H1 (cell line): ENCODE data around the gene JAKMIP2. TPM values are rescaled to one million over a fixed set of nuclear protein-coding genes. Genes with fewer than 3 reads are reported as not detected.

Experiments
- FOSL1 ChIP-seq: IDR thresholded peaks from 2 replicates; pipeline ENCODE4 v1.6.1; 2011; ENCODE audit warnings: mild to moderate bottlenecking, low read depth, low read length, moderate library complexity; ENCODE audit not compliant: insufficient read depth
- HDAC2 ChIP-seq, 2 experiments: fragments of 300-600 bp in 1 of 2; sonication (generic) in 1 of 2; IDR thresholded peaks; 2 replicates each; pipeline ENCODE4 v1.6.1; 2011 to 2012; ENCODE audit warnings: low read depth in 2 of 2, low read length in 2 of 2, mild to moderate bottlenecking in 2 of 2, moderate library complexity in 2 of 2, borderline replicate concordance in 1 of 2, inconsistent platforms in 1 of 2
- POLR2A ChIP-seq, 2 experiments: IDR thresholded peaks; 1 replicate in 1 of 2; 2 replicates in 1 of 2; pipeline ENCODE4 v1.6.1; 2011; ENCODE audit warnings: low read depth in 2 of 2, low read length in 2 of 2, mild to moderate bottlenecking in 2 of 2; ENCODE audit errors: control extremely low read depth in 1 of 2
- POLR2AphosphoS5 ChIP-seq: IDR thresholded peaks from 2 replicates; pipeline ENCODE4 v1.6.1; 2011; ENCODE audit warnings: low read depth, low read length
- polyA plus RNA-seq, 7 experiments: library from polyadenylated mRNA; depleted of rRNA in 3 of 7; stranded (reverse) in 5 of 7; unstranded in 2 of 7; fragments of >200 nt in 5 of 7; fragments of 200-250 nt in 2 of 7; gene quantifications; 1 replicate in 5 of 7; 2 replicates in 1 of 7; 4 replicates in 1 of 7; pipeline versions ENCODE4 v1.2.1 to v1.2.3, GENCODE V29; 2011 to 2013; ENCODE audit warnings: missing spikeins in 2 of 7, mixed read lengths in 2 of 7
- total RNA-seq: library from RNA; stranded (reverse); fragmentation: NEBNext Ultra II Directional; extraction: Animal tissue kit (Norgen Biotek cat#: 25700); gene quantifications from 2 replicates; pipeline ENCODE4 v1.2.1, GENCODE V29; 2021
- TF ChIP-seq, protein P1 (sequence below): fragments of 300-600 bp; sonication (generic); IDR thresholded peaks from 2 replicates; pipeline ENCODE4 v1.7.1; 2012; ENCODE audit warnings: low read length, moderate library complexity, mild to moderate bottlenecking, inconsistent platforms; ENCODE audit not compliant: insufficient replicate concordance
- TF ChIP-seq, protein P2 (sequence below): IDR thresholded peaks from 2 replicates; pipeline ENCODE4 v1.6.1; 2012; ENCODE audit warnings: inconsistent platforms

JAKMIP2 gene
- total and polyA plus RNA-seq, 2 of the 8 experiments (the other 6 are each of a cell fraction or from before 2014, with no cell fraction given) = 2.4 to 13.6 TPM

DNA sequence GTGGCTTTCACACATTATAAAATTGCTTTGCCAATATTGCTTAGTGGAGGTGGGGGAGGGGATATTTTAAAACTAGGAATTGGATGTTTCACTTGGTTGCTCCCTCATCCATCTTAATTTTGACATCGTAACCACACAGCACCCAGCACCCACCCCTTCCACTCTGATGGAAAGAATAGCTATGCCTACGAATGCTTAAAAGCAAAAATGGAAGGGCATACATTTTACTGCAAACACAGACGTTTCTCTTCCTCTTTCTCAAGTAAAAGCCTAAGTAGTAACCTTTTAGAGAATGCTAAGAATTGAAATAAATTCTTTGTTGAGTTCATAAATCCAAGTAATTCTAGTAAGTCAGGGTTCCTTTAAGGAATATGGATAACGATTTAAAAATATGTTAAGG is 69.9 kb downstream of the JAKMIP2 start (continued):
- TF ChIP-seq, protein P1, sequence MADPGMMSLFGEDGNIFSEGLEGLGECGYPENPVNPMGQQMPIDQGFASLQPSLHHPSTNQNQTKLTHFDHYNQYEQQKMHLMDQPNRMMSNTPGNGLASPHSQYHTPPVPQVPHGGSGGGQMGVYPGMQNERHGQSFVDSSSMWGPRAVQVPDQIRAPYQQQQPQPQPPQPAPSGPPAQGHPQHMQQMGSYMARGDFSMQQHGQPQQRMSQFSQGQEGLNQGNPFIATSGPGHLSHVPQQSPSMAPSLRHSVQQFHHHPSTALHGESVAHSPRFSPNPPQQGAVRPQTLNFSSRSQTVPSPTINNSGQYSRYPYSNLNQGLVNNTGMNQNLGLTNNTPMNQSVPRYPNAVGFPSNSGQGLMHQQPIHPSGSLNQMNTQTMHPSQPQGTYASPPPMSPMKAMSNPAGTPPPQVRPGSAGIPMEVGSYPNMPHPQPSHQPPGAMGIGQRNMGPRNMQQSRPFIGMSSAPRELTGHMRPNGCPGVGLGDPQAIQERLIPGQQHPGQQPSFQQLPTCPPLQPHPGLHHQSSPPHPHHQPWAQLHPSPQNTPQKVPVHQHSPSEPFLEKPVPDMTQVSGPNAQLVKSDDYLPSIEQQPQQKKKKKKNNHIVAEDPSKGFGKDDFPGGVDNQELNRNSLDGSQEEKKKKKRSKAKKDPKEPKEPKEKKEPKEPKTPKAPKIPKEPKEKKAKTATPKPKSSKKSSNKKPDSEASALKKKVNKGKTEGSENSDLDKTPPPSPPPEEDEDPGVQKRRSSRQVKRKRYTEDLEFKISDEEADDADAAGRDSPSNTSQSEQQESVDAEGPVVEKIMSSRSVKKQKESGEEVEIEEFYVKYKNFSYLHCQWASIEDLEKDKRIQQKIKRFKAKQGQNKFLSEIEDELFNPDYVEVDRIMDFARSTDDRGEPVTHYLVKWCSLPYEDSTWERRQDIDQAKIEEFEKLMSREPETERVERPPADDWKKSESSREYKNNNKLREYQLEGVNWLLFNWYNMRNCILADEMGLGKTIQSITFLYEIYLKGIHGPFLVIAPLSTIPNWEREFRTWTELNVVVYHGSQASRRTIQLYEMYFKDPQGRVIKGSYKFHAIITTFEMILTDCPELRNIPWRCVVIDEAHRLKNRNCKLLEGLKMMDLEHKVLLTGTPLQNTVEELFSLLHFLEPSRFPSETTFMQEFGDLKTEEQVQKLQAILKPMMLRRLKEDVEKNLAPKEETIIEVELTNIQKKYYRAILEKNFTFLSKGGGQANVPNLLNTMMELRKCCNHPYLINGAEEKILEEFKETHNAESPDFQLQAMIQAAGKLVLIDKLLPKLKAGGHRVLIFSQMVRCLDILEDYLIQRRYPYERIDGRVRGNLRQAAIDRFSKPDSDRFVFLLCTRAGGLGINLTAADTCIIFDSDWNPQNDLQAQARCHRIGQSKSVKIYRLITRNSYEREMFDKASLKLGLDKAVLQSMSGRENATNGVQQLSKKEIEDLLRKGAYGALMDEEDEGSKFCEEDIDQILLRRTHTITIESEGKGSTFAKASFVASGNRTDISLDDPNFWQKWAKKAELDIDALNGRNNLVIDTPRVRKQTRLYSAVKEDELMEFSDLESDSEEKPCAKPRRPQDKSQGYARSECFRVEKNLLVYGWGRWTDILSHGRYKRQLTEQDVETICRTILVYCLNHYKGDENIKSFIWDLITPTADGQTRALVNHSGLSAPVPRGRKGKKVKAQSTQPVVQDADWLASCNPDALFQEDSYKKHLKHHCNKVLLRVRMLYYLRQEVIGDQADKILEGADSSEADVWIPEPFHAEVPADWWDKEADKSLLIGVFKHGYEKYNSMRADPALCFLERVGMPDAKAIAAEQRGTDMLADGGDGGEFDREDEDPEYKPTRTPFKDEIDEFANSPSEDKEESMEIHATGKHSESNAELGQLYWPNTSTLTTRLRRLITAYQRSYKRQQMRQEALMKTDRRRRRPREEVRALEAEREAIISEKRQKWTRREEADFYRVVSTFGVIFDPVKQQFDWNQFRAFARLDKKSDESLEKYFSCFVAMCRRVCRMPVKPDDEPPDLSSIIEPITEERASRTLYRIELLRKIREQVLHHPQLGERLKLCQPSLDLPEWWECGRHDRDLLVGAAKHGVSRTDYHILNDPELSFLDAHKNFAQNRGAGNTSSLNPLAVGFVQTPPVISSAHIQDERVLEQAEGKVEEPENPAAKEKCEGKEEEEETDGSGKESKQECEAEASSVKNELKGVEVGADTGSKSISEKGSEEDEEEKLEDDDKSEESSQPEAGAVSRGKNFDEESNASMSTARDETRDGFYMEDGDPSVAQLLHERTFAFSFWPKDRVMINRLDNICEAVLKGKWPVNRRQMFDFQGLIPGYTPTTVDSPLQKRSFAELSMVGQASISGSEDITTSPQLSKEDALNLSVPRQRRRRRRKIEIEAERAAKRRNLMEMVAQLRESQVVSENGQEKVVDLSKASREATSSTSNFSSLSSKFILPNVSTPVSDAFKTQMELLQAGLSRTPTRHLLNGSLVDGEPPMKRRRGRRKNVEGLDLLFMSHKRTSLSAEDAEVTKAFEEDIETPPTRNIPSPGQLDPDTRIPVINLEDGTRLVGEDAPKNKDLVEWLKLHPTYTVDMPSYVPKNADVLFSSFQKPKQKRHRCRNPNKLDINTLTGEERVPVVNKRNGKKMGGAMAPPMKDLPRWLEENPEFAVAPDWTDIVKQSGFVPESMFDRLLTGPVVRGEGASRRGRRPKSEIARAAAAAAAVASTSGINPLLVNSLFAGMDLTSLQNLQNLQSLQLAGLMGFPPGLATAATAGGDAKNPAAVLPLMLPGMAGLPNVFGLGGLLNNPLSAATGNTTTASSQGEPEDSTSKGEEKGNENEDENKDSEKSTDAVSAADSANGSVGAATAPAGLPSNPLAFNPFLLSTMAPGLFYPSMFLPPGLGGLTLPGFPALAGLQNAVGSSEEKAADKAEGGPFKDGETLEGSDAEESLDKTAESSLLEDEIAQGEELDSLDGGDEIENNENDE = no peak
- TF ChIP-seq POLR2A (IDR thresholded peaks at IDR 0.05; ENCODE audit: control extremely low read depth in 1 of 2, low read depth in 2 of 2, low read length in 2 of 2) = no peak
- TF ChIP-seq FOSL1 = no peak
- no peak for TF ChIP-seq POLR2AphosphoS5
- TF ChIP-seq, protein P2, sequence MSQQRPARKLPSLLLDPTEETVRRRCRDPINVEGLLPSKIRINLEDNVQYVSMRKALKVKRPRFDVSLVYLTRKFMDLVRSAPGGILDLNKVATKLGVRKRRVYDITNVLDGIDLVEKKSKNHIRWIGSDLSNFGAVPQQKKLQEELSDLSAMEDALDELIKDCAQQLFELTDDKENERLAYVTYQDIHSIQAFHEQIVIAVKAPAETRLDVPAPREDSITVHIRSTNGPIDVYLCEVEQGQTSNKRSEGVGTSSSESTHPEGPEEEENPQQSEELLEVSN = no peak
- TF ChIP-seq HDAC2 (IDR thresholded peaks at IDR 0.05; ENCODE audit: borderline replicate concordance in 1 of 2, low read depth in 2 of 2, low read length in 2 of 2) = no peak
- TF ChIP-seq, all 59 proteins: peak for 0
